Activated CD4-positive, alpha-beta memory T cell treated with anti-CD3 and anti-CD28 coated beads, Interleukin-2, amount 10 ng/mL, durations not matched to agents 7 days and 5 days (primary cell): Measurements from ENCODE around the gene RAB8B. TPM values are rescaled to one million over a fixed set of nuclear protein-coding genes. Genes with fewer than 3 reads are reported as not detected.

Experiments
- CTCF ChIA-PET: fragments of 350-600 bp; sonication (Branson Sonifier 250); formaldehyde crosslinking; loops from one replicate; lab custom pipeline; 2021; ENCODE audit warnings: antibody characterized with exemption, inconsistent platforms; lab: Charles Lee
- POLR2A ChIA-PET: fragments of 350-600 bp; sonication (Branson Sonifier 250); formaldehyde crosslinking; loops from one replicate; lab custom pipeline; 2021; ENCODE audit warnings: antibody characterized with exemption; lab: Charles Lee
- DNase-seq: peaks from one replicate; pipeline ENCODE4 v3.0.0-alpha.2; 2020
- H3K27ac Mint-ChIP-seq: one replicate; pipeline ENCODE4 v1.8.0; 2021; ENCODE audit warnings: mild to moderate bottlenecking, mixed read lengths
- H3K27me3 Mint-ChIP-seq: one replicate; pipeline ENCODE4 v1.8.0; 2021; ENCODE audit warnings: mixed read lengths
- H3K36me3 Mint-ChIP-seq: one replicate; pipeline ENCODE4 v1.8.0; 2021; ENCODE audit warnings: low read depth, mixed read lengths
- H3K4me1 Mint-ChIP-seq: one replicate; pipeline ENCODE4 v1.8.0; 2021; ENCODE audit warnings: mixed read lengths
- H3K4me3 Mint-ChIP-seq: one replicate; pipeline ENCODE4 v1.8.0; 2021; ENCODE audit warnings: mild to moderate bottlenecking, mixed read lengths
- H3K9me3 Mint-ChIP-seq: one replicate; pipeline ENCODE4 v1.8.0; 2021; ENCODE audit warnings: mixed read lengths
- total RNA-seq, 2 experiments: library from RNA; stranded (reverse); gene quantifications; one replicate each; pipeline ENCODE4 v1.2.3, GENCODE V29; 2021

Gene RAB8B
- total RNA-seq, 2 experiments from 2014 or later = 133 to 139 TPM

- ChIA-PET CTCF (no interaction called here), POLR2A (interaction anchor here (1.2 to 5.5 kb wide), 3 partner anchors 14 to 55 kb away, joined by 3 to 29 read pairs (median 5); no protein-coding TSS in a partner anchor)
- Mint-ChIP-seq H3K27ac (no peak overlapping the region), H3K4me1 (peaks cover 27% of the 10 kb centered on the region), H3K27me3 (no peaks in the 10 kb centered on the region), H3K9me3 (peaks cover 2% of the 10 kb centered on the region), H3K36me3 (peaks cover 77% of the 10 kb centered on the region), H3K4me3 (no peak overlapping the region)
- no peak for DNase-seq
Observed at GRCh38 chr15:63246691-63247469, 57.5 kb downstream of the RAB8B start.

- no peak overlapping the region for H3K4me3 Mint-ChIP-seq
- POLR2A ChIA-PET = no interaction called here
- H3K36me3 Mint-ChIP-seq = peaks cover 68% of the 10 kb centered on the region
- H3K4me1 Mint-ChIP-seq = peaks cover 8% of the 10 kb centered on the region
- H3K9me3 Mint-ChIP-seq = no peaks in the 10 kb centered on the region
- CTCF ChIA-PET = no interaction called here
- no peak for DNase-seq
- no peak overlapping the region for H3K27ac Mint-ChIP-seq
- H3K27me3 Mint-ChIP-seq = no peaks in the 10 kb centered on the region
Observed at GRCh38 chr15:63250312-63250965, 61.0 kb downstream of the RAB8B start.

GRCh38 chr15:63251701-63252100 lies 62.3 kb downstream of the RAB8B start:
- ChIA-PET POLR2A (no interaction called here), CTCF (no interaction called here)
- Mint-ChIP-seq H3K4me3 (no peak overlapping the region), H3K27me3 (no peaks in the 10 kb centered on the region), H3K27ac (no peak overlapping the region), H3K4me1 (peaks cover 6% of the 10 kb centered on the region), H3K36me3 (peaks cover 70% of the 10 kb centered on the region), H3K9me3 (no peaks in the 10 kb centered on the region)
- no peak for DNase-seq

GRCh38 chr15:63252292-63252691 lies 62.9 kb downstream of the RAB8B start:
- CTCF ChIA-PET = interaction anchor here (0.7 kb wide), 1 partner anchor 27 kb away, joined by 3 read pairs; no protein-coding TSS in a partner anchor
- peaks cover 65% of the 10 kb centered on the region for H3K36me3 Mint-ChIP-seq
- no peak overlapping the region for H3K27ac Mint-ChIP-seq
- no peaks in the 10 kb centered on the region for H3K27me3 Mint-ChIP-seq
- DNase-seq = no peak
- H3K4me1 Mint-ChIP-seq = peaks cover 6% of the 10 kb centered on the region
- no peak overlapping the region for H3K4me3 Mint-ChIP-seq
- H3K9me3 Mint-ChIP-seq = no peaks in the 10 kb centered on the region
- POLR2A ChIA-PET = no interaction called here

- Mint-ChIP-seq H3K27me3 (no peaks in the 10 kb centered on the region), H3K27ac (no peak overlapping the region), H3K36me3 (peaks cover 63% of the 10 kb centered on the region), H3K4me1 (peaks cover 6% of the 10 kb centered on the region), H3K9me3 (no peaks in the 10 kb centered on the region), H3K4me3 (no peak overlapping the region)
- ChIA-PET POLR2A (interaction anchor here (2.3 kb wide), 1 partner anchor 62 kb away, joined by 9 read pairs; no protein-coding TSS in a partner anchor), CTCF (no interaction called here)
- DNase-seq = no peak
Observed at GRCh38 chr15:63254991-63255390, 65.6 kb downstream of the RAB8B start.

GRCh38 chr15:63255489-63255990 lies 66.1 kb downstream of the RAB8B start:
- peaks cover 4% of the 10 kb centered on the region for H3K4me1 Mint-ChIP-seq
- H3K4me3 Mint-ChIP-seq = no peak overlapping the region
- no peak overlapping the region for H3K27ac Mint-ChIP-seq
- ChIA-PET POLR2A (interaction anchor here (1.4 to 2.3 kb wide), 2 partner anchors 17 to 63 kb away, joined by 3 to 9 read pairs; no protein-coding TSS in a partner anchor), CTCF (no interaction called here)
- H3K9me3 Mint-ChIP-seq = no peaks in the 10 kb centered on the region
- peaks cover 61% of the 10 kb centered on the region for H3K36me3 Mint-ChIP-seq
- no peak for DNase-seq
- H3K27me3 Mint-ChIP-seq = no peaks in the 10 kb centered on the region

GRCh38 chr15:63256433-63257274 lies 67.2 kb downstream of the RAB8B start:
- POLR2A ChIA-PET = interaction anchor here (1.4 kb wide), 1 partner anchor 18 kb away, joined by 3 read pairs; no protein-coding TSS in a partner anchor
- peaks cover 4% of the 10 kb centered on the region for H3K4me1 Mint-ChIP-seq
- H3K27me3 Mint-ChIP-seq = no peaks in the 10 kb centered on the region
- CTCF ChIA-PET = no interaction called here
- H3K36me3 Mint-ChIP-seq = peaks cover 61% of the 10 kb centered on the region
- H3K4me3 Mint-ChIP-seq = no peak overlapping the region
- H3K9me3 Mint-ChIP-seq = no peaks in the 10 kb centered on the region
- DNase-seq = no peak
- H3K27ac Mint-ChIP-seq = peak overlapping the region; percentile 19

GRCh38 chr15:63258658-63259057 lies 69.3 kb downstream of the RAB8B start:
- no peak for DNase-seq
- Mint-ChIP-seq H3K36me3 (peaks cover 69% of the 10 kb centered on the region), H3K27me3 (no peaks in the 10 kb centered on the region), H3K4me1 (peaks cover 4% of the 10 kb centered on the region), H3K9me3 (no peaks in the 10 kb centered on the region), H3K27ac (no peak overlapping the region), H3K4me3 (no peak overlapping the region)
- CTCF ChIA-PET = no interaction called here
- POLR2A ChIA-PET = no interaction called here

GRCh38 chr15:63260791-63261190 lies 71.4 kb downstream of the RAB8B start:
- no peak overlapping the region for H3K4me3 Mint-ChIP-seq
- no peak for DNase-seq
- no peaks in the 10 kb centered on the region for H3K9me3 Mint-ChIP-seq
- no peak overlapping the region for H3K27ac Mint-ChIP-seq
- POLR2A ChIA-PET = interaction anchor here (0.6 to 1.6 kb wide), 4 partner anchors 13 to 66 kb away, joined by 3 to 5 read pairs (median 3); no protein-coding TSS in a partner anchor
- no peaks in the 10 kb centered on the region for H3K4me1 Mint-ChIP-seq
- no peaks in the 10 kb centered on the region for H3K27me3 Mint-ChIP-seq
- H3K36me3 Mint-ChIP-seq = peaks cover 71% of the 10 kb centered on the region
- CTCF ChIA-PET = interaction anchor here (1.0 to 1.6 kb wide), 3 partner anchors 30 to 103 kb away, joined by 3 to 4 read pairs (median 3); partner anchors contain the start of gene RPS27L

GRCh38 chr15:63261311-63261710 lies 71.9 kb downstream of the RAB8B start:
- peaks cover 66% of the 10 kb centered on the region for H3K36me3 Mint-ChIP-seq
- CTCF ChIA-PET = interaction anchor here (1.2 kb wide), 1 partner anchor 104 kb away, joined by 3 read pairs; the partner anchor contains the start of gene RPS27L
- no peaks in the 10 kb centered on the region for H3K4me1 Mint-ChIP-seq
- DNase-seq = no peak
- H3K27me3 Mint-ChIP-seq = no peaks in the 10 kb centered on the region
- no peak overlapping the region for H3K4me3 Mint-ChIP-seq
- no peak overlapping the region for H3K27ac Mint-ChIP-seq
- POLR2A ChIA-PET = interaction anchor here (0.6 to 1.6 kb wide), 4 partner anchors 14 to 67 kb away, joined by 3 to 4 read pairs (median 3); no protein-coding TSS in a partner anchor
- H3K9me3 Mint-ChIP-seq = no peaks in the 10 kb centered on the region

GRCh38 chr15:63263519-63263918 lies 74.1 kb downstream of the RAB8B start:
- H3K9me3 Mint-ChIP-seq = no peaks in the 10 kb centered on the region
- H3K4me3 Mint-ChIP-seq = no peak overlapping the region
- H3K27me3 Mint-ChIP-seq = no peaks in the 10 kb centered on the region
- H3K36me3 Mint-ChIP-seq = peaks cover 67% of the 10 kb centered on the region
- DNase-seq = no peak
- H3K4me1 Mint-ChIP-seq = no peaks in the 10 kb centered on the region
- ChIA-PET POLR2A (no interaction called here), CTCF (no interaction called here)
- H3K27ac Mint-ChIP-seq = no peak overlapping the region

- Mint-ChIP-seq H3K27me3 (no peaks in the 10 kb centered on the region), H3K4me3 (no peak overlapping the region), H3K9me3 (no peaks in the 10 kb centered on the region), H3K4me1 (peaks cover 3% of the 10 kb centered on the region), H3K27ac (no peak overlapping the region), H3K36me3 (peaks cover 68% of the 10 kb centered on the region)
- DNase-seq = no peak
- CTCF ChIA-PET = no interaction called here
- POLR2A ChIA-PET = interaction anchor here (0.8 to 0.9 kb wide), 2 partner anchors 12 to 99 kb away, joined by 3 to 4 read pairs; partner anchors contain the start of gene APH1B
Observed at GRCh38 chr15:63264688-63265293, 75.4 kb downstream of the RAB8B start.
